ENCODE data around the gene KHDC3L. TPM values are rescaled to one million over a fixed set of nuclear protein-coding genes. Genes with fewer than 3 reads are reported as not detected.

Gene KHDC3L
- polyA plus RNA-seq, 1 experiment, result not detected

GRCh38 chr6:73363537-73363875 lies 1.0 kb downstream of the KHDC3L start:
- Histone ChIP-seq H3K27me3 (ENCODE audit: control insufficient read depth, insufficient read depth, low read length) (no peaks in the 10 kb centered on the region), H3K4me3 (ENCODE audit: low read depth, low read length) (no peak overlapping the region), H3K36me3 (ENCODE audit: control insufficient read depth, insufficient read depth, low read length) (no peaks in the 10 kb centered on the region)
- ChIA-PET POLR2A (no interaction called here), CTCF (no interaction called here)
- DNase-seq (ENCODE audit: low read depth), result no peak
- no peak for TF ChIP-seq CTCF (IDR thresholded peaks at IDR 0.05; ENCODE audit: insufficient read depth, low read depth, low read length)

- CTCF ChIA-PET, result no interaction called here
- POLR2A ChIA-PET, result no interaction called here
Observed at GRCh38 chr6:73364121-73364520, 1.7 kb downstream of the KHDC3L start.

DNA sequence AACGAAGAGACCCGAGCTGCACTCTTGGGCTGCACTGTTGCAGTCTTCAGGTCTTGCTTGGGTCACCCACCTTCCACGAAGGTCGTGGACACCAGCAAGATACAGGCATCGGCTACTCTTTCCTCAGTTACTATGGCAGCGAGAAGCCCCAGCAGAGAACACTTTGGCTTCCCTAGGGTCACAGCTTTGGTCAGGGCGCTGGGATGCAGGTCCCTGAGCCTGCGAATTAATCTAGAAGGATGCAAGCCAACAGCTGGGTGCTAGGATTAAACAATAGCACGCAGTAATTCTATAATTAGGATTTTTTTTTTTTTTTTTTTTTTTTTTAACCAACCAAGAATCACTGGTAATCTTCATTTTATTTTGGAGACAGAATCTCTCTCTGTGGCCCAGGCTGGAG lies 2.1 kb downstream of the KHDC3L start:
- no peaks in the 10 kb centered on the region for H3K36me3 ChIP-seq (ENCODE audit: control insufficient read depth, insufficient read depth, low read length)
- ChIA-PET POLR2A (no interaction called here), CTCF (no interaction called here)
- TF ChIP-seq CTCF (IDR thresholded peaks at IDR 0.05; ENCODE audit: insufficient read depth, low read depth, low read length), result no peak
- no peak for DNase-seq (ENCODE audit: low read depth)
- H3K27me3 ChIP-seq (ENCODE audit: control insufficient read depth, insufficient read depth, low read length), result peaks cover 2% of the 10 kb centered on the region; the same call in 1 of the 2 replicates
- H3K4me3 ChIP-seq (ENCODE audit: low read depth, low read length), result no peak overlapping the region

More at GRCh38 chr6:73364121-73364520, 1.7 kb downstream of the KHDC3L start:
- Histone ChIP-seq H3K27me3 (ENCODE audit: control insufficient read depth, insufficient read depth, low read length) (peaks cover 2% of the 10 kb centered on the region; the same call in 1 of the 2 replicates), H3K4me3 (ENCODE audit: low read depth, low read length) (no peak overlapping the region), H3K36me3 (ENCODE audit: control insufficient read depth, insufficient read depth, low read length) (no peaks in the 10 kb centered on the region)
- DNase-seq (ENCODE audit: low read depth), result no peak
- TF ChIP-seq CTCF (IDR thresholded peaks at IDR 0.05; ENCODE audit: insufficient read depth, low read depth, low read length), result no peak

DNA sequence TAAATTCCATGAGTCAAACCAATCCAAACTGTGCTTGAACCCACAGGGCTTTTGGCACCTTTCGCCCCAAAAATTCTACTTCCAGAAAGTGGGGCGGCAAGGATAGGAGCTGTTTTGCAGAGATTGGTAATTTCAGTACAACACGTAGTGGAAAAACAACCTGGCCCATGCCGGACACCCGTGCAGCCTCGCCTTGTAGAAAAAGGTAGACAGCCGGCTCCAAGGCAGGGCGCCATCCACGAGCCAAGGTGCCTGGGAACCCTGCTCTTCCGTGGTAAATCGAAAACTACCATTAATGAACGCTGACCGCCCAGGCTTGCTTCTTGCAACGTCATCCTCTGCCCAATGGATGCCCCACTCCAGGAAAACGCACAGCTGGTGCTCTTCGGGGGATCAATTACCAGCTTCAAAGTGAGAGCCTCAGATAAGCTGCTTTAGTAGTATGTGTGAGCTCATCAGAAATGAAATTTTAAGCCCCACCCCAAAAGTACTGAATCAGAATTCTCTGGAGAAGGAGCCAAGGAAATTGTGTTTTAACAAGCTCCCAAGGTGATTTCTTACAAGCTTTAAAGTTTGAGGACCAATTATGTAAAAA lies 5.4 kb downstream of the KHDC3L start:
- Histone ChIP-seq H3K36me3 (ENCODE audit: control insufficient read depth, insufficient read depth, low read length) (no peaks in the 10 kb centered on the region), H3K27me3 (ENCODE audit: control insufficient read depth, insufficient read depth, low read length) (peaks cover 2% of the 10 kb centered on the region; the same call in 1 of the 2 replicates), H3K4me3 (ENCODE audit: low read depth, low read length) (no peak overlapping the region)
- TF ChIP-seq CTCF (IDR thresholded peaks at IDR 0.05; ENCODE audit: insufficient read depth, low read depth, low read length), result no peak
- DNase-seq (ENCODE audit: low read depth), result no peak
- ChIA-PET CTCF (interaction anchor here (2.8 kb wide), 1 partner anchor 21 kb away, joined by 10 read pairs; no protein-coding TSS in a partner anchor), POLR2A (no interaction called here)

DNA sequence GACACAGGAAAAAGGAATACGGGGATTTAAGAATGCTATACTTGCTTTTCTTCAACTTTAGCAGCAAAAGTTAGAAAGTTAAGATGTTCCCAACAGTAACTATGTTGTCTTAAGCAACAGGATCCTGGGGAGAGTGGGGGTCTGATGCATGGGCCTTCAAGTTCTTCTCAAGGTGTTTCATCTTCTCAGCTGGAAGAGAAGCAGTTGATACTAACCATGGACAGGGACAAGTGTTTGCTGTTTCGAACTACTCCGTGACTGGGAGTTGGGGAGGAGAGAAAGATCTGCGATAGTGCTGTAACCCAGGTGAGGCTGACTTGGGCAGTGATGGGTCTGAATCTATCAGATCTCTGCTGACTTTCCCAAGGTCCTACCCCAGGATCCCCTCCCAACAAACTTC lies 6.2 kb downstream of the KHDC3L start:
- DNase-seq (ENCODE audit: low read depth), result no peak
- no peak for TF ChIP-seq CTCF (IDR thresholded peaks at IDR 0.05; ENCODE audit: insufficient read depth, low read depth, low read length)
- POLR2A ChIA-PET, result interaction anchor here (0.5 kb wide), 1 partner anchor 9 kb away, joined by 5 read pairs; no protein-coding TSS in a partner anchor
- no peak overlapping the region for H3K4me3 ChIP-seq (ENCODE audit: low read depth, low read length)
- H3K27me3 ChIP-seq (ENCODE audit: control insufficient read depth, insufficient read depth, low read length), result peaks cover 2% of the 10 kb centered on the region; the same call in 1 of the 2 replicates
- CTCF ChIA-PET, result interaction anchor here (2.8 kb wide), 1 partner anchor 20 kb away, joined by 10 read pairs; no protein-coding TSS in a partner anchor
- no peaks in the 10 kb centered on the region for H3K36me3 ChIP-seq (ENCODE audit: control insufficient read depth, insufficient read depth, low read length)

All from BJ (cell line).